HepG2 (cell line): ENCODE results near the gene ADGRV1. TPM values are rescaled to one million over a fixed set of nuclear protein-coding genes. Genes with fewer than 3 reads are reported as not detected.

Experiments
- ATAC-seq: fragments of 200-7000 bp; cut with Tn5 transposase; 3 replicates; pipeline ENCODE4 v1.9.1; 2020; ENCODE audit warnings: mild to moderate bottlenecking, moderate library complexity
- BruUV-seq: library from RNA; stranded (reverse); fragments of 400-500 nt; replicated peaks from 2 replicates; lab custom pipeline; 2021; lab: Mats Ljungman, UMichigan
- CTCF ChIA-PET: fragments of 300-600 bp; formaldehyde crosslinking; extraction: SDS; loops from one replicate; lab custom pipeline; 2021; ENCODE audit warnings: low total read pairs, inconsistent platforms, low intra/inter-chr PET ratio; lab: Yijun Ruan, JAX
- POLR2A ChIA-PET: fragments of 350-600 bp; sonication (Branson Sonifier 250); formaldehyde crosslinking; loops from one replicate; lab custom pipeline; 2020; ENCODE audit warnings: antibody characterized with exemption, inconsistent platforms; lab: Yijun Ruan, JAX
- DNase-seq: peaks from one replicate; pipeline ENCODE4 v3.0.0-alpha.2; 2015; ENCODE audit warnings: low spot score
- FAIRE-seq: peaks from 3 replicates; lab custom pipeline; 2011; peaks lifted over from hg19 to GRCh38; lab: Jason Lieb, UNC
- H2AFZ ChIP-seq: one replicate; pipeline ENCODE4 v1.6.1; 2011; ENCODE audit warnings: low read length, inconsistent platforms
- H3K27ac ChIP-seq: fragments of 300-600 bp; 3 replicates; pipeline ENCODE4 v1.8.0; 2011; ENCODE audit warnings: mixed run types, mild to moderate bottlenecking, mixed read lengths, low read length, inconsistent platforms; ENCODE audit not compliant: insufficient read depth; ENCODE audit errors: extremely low read length
- H3K27me3 ChIP-seq, 2 experiments: fragments of 200-600 bp in 1 of 2; 2 replicates in 1 of 2; 3 replicates in 1 of 2; pipeline versions ENCODE4 v1.6.0 to v1.8.0; 2011; ENCODE audit warnings: low read length in 2 of 2, mild to moderate bottlenecking in 2 of 2, moderate library complexity in 2 of 2, inconsistent platforms in 1 of 2; ENCODE audit not compliant: insufficient read depth in 2 of 2, control insufficient read depth in 1 of 2
- H3K36me3 ChIP-seq, 2 experiments: fragments of 200-600 bp in 1 of 2; replicated peaks in 1 of 2; 2 replicates in 1 of 2; 3 replicates in 1 of 2; pipeline versions ENCODE4 v1.5.1 to v1.8.0; 2011; ENCODE audit warnings: low read length in 2 of 2, inconsistent platforms in 1 of 2; ENCODE audit not compliant: insufficient read depth in 2 of 2, control insufficient read depth in 1 of 2
- H3K4me1 ChIP-seq: 2 replicates; pipeline ENCODE4 v1.5.1; 2012; ENCODE audit warnings: low read length, inconsistent platforms; ENCODE audit not compliant: insufficient read depth
- H3K4me2 ChIP-seq: 2 replicates; pipeline ENCODE4 v1.6.0; 2011; ENCODE audit warnings: low read depth, low read length, inconsistent platforms
- H3K4me3 ChIP-seq, 3 experiments: fragments of 200-600 bp in 1 of 3; sonication (generic), shearing (Covaris generic) in 1 of 3; replicated peaks in 1 of 3; 2 replicates each; pipeline ENCODE4 v1.5.1; 2011 to 2016; ENCODE audit warnings: low read length in 3 of 3, inconsistent platforms in 2 of 3, low read depth in 2 of 3, mild to moderate bottlenecking in 2 of 3, control low read depth in 1 of 3, mixed read lengths in 1 of 3; ENCODE audit not compliant: insufficient read depth in 1 of 3
- H3K79me2 ChIP-seq: one replicate; pipeline ENCODE4 v1.6.1; 2011; ENCODE audit warnings: low read length, inconsistent platforms; ENCODE audit not compliant: insufficient read depth
- H3K9ac ChIP-seq: 2 replicates; pipeline ENCODE4 v1.6.0; 2011; ENCODE audit warnings: mild to moderate bottlenecking, low read depth, low read length, inconsistent platforms; ENCODE audit not compliant: insufficient read depth
- H3K9me3 ChIP-seq: 2 replicates; pipeline ENCODE4 v1.5.1; 2012; ENCODE audit warnings: mild to moderate bottlenecking, low read length
- H4K20me1 ChIP-seq: 2 replicates; pipeline ENCODE4 v1.6.0; 2011; ENCODE audit warnings: inconsistent platforms, mild to moderate bottlenecking, low read length, moderate library complexity; ENCODE audit not compliant: insufficient read depth
- FUBP1 ChIP-seq: sonication (generic); formaldehyde crosslinking; IDR thresholded peaks from 2 replicates; pipeline ENCODE4 v1.5.1; 2020; ENCODE audit warnings: missing genetic modification reagents, mild to moderate bottlenecking, borderline replicate concordance
- RNF219 ChIP-seq: sonication (generic); formaldehyde crosslinking; IDR thresholded peaks from 2 replicates; pipeline ENCODE4 v1.5.0; 2020; ENCODE audit warnings: mild to moderate bottlenecking, missing genetic modification reagents
- SNAPC4 ChIP-seq: sonication (generic); formaldehyde crosslinking; IDR thresholded peaks from 2 replicates; pipeline ENCODE4 v1.4.0; 2020; ENCODE audit warnings: mild to moderate bottlenecking, missing genetic modification reagents
- STAG1 ChIP-seq: sonication (generic); formaldehyde crosslinking; IDR thresholded peaks from 2 replicates; pipeline ENCODE4 v1.4.0; 2020; ENCODE audit warnings: missing genetic modification reagents
- XBP1 ChIP-seq: sonication (generic); formaldehyde crosslinking; IDR thresholded peaks from 2 replicates; pipeline ENCODE4 v1.5.0; 2020; ENCODE audit warnings: missing genetic modification reagents
- ZNF431 ChIP-seq: sonication (generic); formaldehyde crosslinking; IDR thresholded peaks from 2 replicates; pipeline ENCODE4 v1.9.0; 2022; ENCODE audit warnings: missing genetic modification reagents, low read depth, mild to moderate bottlenecking, borderline replicate concordance
- ZNF547 ChIP-seq: sonication (generic); formaldehyde crosslinking; IDR thresholded peaks from 2 replicates; pipeline ENCODE4 v1.5.1; 2020; ENCODE audit warnings: mild to moderate bottlenecking, missing genetic modification reagents
- ZNF790 ChIP-seq: sonication (generic); formaldehyde crosslinking; IDR thresholded peaks from 2 replicates; pipeline ENCODE4 v1.8.0; 2022; ENCODE audit warnings: missing genetic modification reagents, mild to moderate bottlenecking, borderline replicate concordance
- whole genome bisulfite sequencing: methylation state at CpG from one replicate; pipeline ENCODE4 v1.1.6; 2017; ENCODE audit warnings: low lambda C conversion rate; 5-methylcytosine and 5-hydroxymethylcytosine counted together
- in situ Hi-C: cut with HindIII; loops from 2 replicates; pipeline ENCODE4 v1.10.0; 2017; ENCODE audit warnings: low pct_unique_long_range_greater_than_20kb; ENCODE audit not compliant: extremely low pct_ligation_motif_present
- intact Hi-C: fragments of 100-400 bp; cut with micrococcal nuclease; formaldehyde crosslinking; loops from one replicate; pipeline ENCODE4 v1.10.0; 2022; ENCODE audit not compliant: unreplicated experiment
- polyA plus RNA-seq, 8 experiments: library from polyadenylated mRNA; depleted of rRNA in 3 of 8; stranded (reverse) in 7 of 8; unstranded in 1 of 8; fragments of >200 nt; fragmentation: Illumina TruSeq in 4 of 8; extraction: Trizol in 4 of 8; gene quantifications; 2 replicates each; pipeline versions ENCODE4 v1.2.1 to v1.2.3, GENCODE V29; 2011 to 2016; ENCODE audit warnings: low read depth in 4 of 8, missing spikeins in 1 of 8, mixed read lengths in 1 of 8; ENCODE audit not compliant: insufficient read depth in 1 of 8
- total RNA-seq, 5 experiments: library from RNA; depleted of rRNA; stranded (reverse); fragments of >200 nt; fragmentation: Illumina TruSeq; extraction: Trizol; gene quantifications; 2 replicates each; pipeline ENCODE4 v1.2.3, GENCODE V29; 2016; ENCODE audit warnings: low read depth in 1 of 5

Gene ADGRV1
- total and polyA plus RNA-seq, 2 of the 13 experiments (the other 11 are each of a cell fraction or from before 2014, with no cell fraction given): 1.7 to 3.9 TPM

GRCh38 chr5:90861843-90862586, 303.4 kb downstream of the ADGRV1 start (continued):
- TF ChIP-seq RNF219 (no peak), ZNF431 (CRISPR knock-in tag) (no peak), STAG1 (CRISPR knock-in tag) (peak; percentile 63)

- intact Hi-C loops: no loop called here
- Histone ChIP-seq H3K4me1 (peaks cover 23% of the 10 kb centered on the region), H2AFZ (no peak overlapping the region), H4K20me1 (no peaks in the 10 kb centered on the region), H3K27me3 (no peaks in the 10 kb centered on the region), H3K9ac (no peak overlapping the region), H3K4me3 (no peak overlapping the region), H3K27ac (no peak overlapping the region), H3K79me2 (no peaks in the 10 kb centered on the region), H3K4me2 (no peak overlapping the region), H3K36me3 (no peaks in the 10 kb centered on the region), H3K9me3 (no peaks in the 10 kb centered on the region)
- no TSS peak for BruUV-seq
- ChIA-PET POLR2A (interaction anchor here (0.8 to 1.4 kb wide), 3 partner anchors 516 to 520 kb away, joined by 3 to 9 read pairs (median 4); partner anchors contain the start of gene ARRDC3), CTCF (interaction anchor here (2.2 to 3.4 kb wide), 2 partner anchors 236 to 519 kb away, joined by 11 to 64 read pairs; partner anchors contain the start of gene ARRDC3)
- DNase-seq (no peak), FAIRE-seq (no peak), ATAC-seq (no peak)
- in situ Hi-C loops: loop anchor here (5.0 to 25.0 kb wide), 4 partner anchors 230 to 550 kb away; partner anchors contain the start of gene ARRDC3
- 17% methylated on average over 4 of the region's 4 CpGs for WGBS
- TF ChIP-seq FUBP1: no peak
- no peak for TF ChIP-seq ZNF547 (CRISPR knock-in tag)
- no peak for TF ChIP-seq SNAPC4 (CRISPR knock-in tag)
- no peak for TF ChIP-seq XBP1 (CRISPR knock-in tag)
- TF ChIP-seq ZNF790 (CRISPR knock-in tag): no peak
Observed at GRCh38 chr5:90865180-90865579, 306.6 kb downstream of the ADGRV1 start.
